ENCODE results near the gene DDX1. TPM values are rescaled to one million over a fixed set of nuclear protein-coding genes. Genes with fewer than 3 reads are reported as not detected.

DDX1 gene
- total and polyA plus RNA-seq, 9 of the 15 experiments (the other 6 are each of a cell fraction or from before 2014, with no cell fraction given): 116 to 277 (median 232) TPM

DNA sequence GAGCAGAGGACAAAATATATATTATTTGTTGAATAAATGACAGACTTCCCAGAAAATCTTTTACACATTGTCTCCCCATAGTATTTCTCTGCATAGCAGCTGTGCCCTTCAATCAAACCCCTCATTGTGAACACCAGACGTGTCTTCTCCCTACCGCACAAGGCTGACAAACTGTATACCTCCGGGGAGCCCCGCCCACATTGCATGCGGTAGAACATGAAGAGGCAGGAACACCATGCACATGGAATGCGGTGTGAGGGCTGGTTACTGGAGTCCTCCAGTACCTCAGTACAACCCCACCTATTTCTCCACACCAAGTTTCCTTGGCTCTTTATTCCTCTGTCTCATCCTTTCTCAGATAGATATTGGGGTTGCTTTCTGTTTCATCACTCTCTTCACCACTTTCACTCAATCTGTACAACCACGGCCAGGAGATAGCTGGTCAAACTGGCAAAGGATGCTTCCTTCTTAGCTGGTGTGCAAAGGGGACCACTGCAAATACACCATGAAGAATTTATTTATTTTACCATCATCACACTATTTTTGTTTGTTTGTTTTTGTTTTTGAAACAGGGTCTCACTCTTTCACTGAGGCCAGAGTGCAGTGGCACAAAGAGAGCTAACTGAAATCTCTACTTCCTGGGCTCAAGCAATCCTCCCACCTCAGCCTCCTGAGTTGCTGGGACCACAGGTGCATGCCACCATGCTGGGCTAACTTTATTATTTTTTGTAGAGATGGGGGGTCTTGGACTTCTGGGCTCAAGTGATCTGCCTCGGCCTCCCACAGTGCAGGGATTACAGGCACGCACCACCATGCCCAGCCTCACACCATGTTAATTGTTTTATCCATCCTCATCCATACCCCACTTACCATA is 28.2 kb upstream of the DDX1 start (continued):
- no peak for TF ChIP-seq FOXK1 (CRISPR knock-in tag; IDR thresholded peaks at IDR 0.05; ENCODE audit: borderline replicate concordance)
- TF ChIP-seq, protein P1, sequence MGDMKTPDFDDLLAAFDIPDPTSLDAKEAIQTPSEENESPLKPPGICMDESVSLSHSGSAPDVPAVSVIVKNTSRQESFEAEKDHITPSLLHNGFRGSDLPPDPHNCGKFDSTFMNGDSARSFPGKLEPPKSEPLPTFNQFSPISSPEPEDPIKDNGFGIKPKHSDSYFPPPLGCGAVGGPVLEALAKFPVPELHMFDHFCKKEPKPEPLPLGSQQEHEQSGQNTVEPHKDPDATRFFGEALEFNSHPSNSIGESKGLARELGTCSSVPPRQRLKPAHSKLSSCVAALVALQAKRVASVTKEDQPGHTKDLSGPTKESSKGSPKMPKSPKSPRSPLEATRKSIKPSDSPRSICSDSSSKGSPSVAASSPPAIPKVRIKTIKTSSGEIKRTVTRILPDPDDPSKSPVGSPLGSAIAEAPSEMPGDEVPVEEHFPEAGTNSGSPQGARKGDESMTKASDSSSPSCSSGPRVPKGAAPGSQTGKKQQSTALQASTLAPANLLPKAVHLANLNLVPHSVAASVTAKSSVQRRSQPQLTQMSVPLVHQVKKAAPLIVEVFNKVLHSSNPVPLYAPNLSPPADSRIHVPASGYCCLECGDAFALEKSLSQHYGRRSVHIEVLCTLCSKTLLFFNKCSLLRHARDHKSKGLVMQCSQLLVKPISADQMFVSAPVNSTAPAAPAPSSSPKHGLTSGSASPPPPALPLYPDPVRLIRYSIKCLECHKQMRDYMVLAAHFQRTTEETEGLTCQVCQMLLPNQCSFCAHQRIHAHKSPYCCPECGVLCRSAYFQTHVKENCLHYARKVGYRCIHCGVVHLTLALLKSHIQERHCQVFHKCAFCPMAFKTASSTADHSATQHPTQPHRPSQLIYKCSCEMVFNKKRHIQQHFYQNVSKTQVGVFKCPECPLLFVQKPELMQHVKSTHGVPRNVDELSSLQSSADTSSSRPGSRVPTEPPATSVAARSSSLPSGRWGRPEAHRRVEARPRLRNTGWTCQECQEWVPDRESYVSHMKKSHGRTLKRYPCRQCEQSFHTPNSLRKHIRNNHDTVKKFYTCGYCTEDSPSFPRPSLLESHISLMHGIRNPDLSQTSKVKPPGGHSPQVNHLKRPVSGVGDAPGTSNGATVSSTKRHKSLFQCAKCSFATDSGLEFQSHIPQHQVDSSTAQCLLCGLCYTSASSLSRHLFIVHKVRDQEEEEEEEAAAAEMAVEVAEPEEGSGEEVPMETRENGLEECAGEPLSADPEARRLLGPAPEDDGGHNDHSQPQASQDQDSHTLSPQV (IDR thresholded peaks at IDR 0.05): peak; percentile 48; the same call in 1 of the 2 replicates
- TF ChIP-seq SMAD4 (CRISPR knock-in tag; conservative IDR thresholded peaks at IDR 0.05): peak; percentile 65; the same call in 1 of the 2 replicates
- no peak for TF ChIP-seq HCFC1 (IDR thresholded peaks at IDR 0.05; ENCODE audit: low read depth, low read length)
- no peak for TF ChIP-seq ZNF174 (CRISPR knock-in tag; IDR thresholded peaks at IDR 0.05)
- TF ChIP-seq HDAC1 (IDR thresholded peaks at IDR 0.05): no peak; a peak in 1 of 4 replicates
- TF ChIP-seq TRIM24 (IDR thresholded peaks at IDR 0.05): peak; percentile 68 to 71; a peak in 3 of 4 replicates
- no peak for TF ChIP-seq ZNF347 (CRISPR knock-in tag; IDR thresholded peaks at IDR 0.05; ENCODE audit: low read depth)
- TF ChIP-seq, protein P2, sequence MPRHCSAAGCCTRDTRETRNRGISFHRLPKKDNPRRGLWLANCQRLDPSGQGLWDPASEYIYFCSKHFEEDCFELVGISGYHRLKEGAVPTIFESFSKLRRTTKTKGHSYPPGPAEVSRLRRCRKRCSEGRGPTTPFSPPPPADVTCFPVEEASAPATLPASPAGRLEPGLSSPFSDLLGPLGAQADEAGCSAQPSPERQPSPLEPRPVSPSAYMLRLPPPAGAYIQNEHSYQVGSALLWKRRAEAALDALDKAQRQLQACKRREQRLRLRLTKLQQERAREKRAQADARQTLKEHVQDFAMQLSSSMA (CRISPR knock-in tag; IDR thresholded peaks at IDR 0.05): no peak
- TF ChIP-seq, protein P3, sequence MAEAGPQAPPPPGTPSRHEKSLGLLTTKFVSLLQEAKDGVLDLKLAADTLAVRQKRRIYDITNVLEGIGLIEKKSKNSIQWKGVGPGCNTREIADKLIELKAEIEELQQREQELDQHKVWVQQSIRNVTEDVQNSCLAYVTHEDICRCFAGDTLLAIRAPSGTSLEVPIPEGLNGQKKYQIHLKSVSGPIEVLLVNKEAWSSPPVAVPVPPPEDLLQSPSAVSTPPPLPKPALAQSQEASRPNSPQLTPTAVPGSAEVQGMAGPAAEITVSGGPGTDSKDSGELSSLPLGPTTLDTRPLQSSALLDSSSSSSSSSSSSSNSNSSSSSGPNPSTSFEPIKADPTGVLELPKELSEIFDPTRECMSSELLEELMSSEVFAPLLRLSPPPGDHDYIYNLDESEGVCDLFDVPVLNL (CRISPR knock-in tag; IDR thresholded peaks at IDR 0.05; ENCODE audit: low read depth): no peak
- TF ChIP-seq, protein P4, sequence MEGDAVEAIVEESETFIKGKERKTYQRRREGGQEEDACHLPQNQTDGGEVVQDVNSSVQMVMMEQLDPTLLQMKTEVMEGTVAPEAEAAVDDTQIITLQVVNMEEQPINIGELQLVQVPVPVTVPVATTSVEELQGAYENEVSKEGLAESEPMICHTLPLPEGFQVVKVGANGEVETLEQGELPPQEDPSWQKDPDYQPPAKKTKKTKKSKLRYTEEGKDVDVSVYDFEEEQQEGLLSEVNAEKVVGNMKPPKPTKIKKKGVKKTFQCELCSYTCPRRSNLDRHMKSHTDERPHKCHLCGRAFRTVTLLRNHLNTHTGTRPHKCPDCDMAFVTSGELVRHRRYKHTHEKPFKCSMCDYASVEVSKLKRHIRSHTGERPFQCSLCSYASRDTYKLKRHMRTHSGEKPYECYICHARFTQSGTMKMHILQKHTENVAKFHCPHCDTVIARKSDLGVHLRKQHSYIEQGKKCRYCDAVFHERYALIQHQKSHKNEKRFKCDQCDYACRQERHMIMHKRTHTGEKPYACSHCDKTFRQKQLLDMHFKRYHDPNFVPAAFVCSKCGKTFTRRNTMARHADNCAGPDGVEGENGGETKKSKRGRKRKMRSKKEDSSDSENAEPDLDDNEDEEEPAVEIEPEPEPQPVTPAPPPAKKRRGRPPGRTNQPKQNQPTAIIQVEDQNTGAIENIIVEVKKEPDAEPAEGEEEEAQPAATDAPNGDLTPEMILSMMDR (IDR thresholded peaks at IDR 0.05 in 2 of 3, conservative IDR thresholded peaks at IDR 0.05 in 1 of 3; ENCODE audit: insufficient read depth in 2 of 3, low read depth in 1 of 3, low read length in 3 of 3): no peak
- TF ChIP-seq, protein P5, sequence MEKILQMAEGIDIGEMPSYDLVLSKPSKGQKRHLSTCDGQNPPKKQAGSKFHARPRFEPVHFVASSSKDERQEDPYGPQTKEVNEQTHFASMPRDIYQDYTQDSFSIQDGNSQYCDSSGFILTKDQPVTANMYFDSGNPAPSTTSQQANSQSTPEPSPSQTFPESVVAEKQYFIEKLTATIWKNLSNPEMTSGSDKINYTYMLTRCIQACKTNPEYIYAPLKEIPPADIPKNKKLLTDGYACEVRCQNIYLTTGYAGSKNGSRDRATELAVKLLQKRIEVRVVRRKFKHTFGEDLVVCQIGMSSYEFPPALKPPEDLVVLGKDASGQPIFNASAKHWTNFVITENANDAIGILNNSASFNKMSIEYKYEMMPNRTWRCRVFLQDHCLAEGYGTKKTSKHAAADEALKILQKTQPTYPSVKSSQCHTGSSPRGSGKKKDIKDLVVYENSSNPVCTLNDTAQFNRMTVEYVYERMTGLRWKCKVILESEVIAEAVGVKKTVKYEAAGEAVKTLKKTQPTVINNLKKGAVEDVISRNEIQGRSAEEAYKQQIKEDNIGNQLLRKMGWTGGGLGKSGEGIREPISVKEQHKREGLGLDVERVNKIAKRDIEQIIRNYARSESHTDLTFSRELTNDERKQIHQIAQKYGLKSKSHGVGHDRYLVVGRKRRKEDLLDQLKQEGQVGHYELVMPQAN (IDR thresholded peaks at IDR 0.05; ENCODE audit: borderline replicate concordance): no peak
- no peak for TF ChIP-seq PML (IDR thresholded peaks at IDR 0.05; ENCODE audit: low read length)
- TF ChIP-seq POLR2G (IDR thresholded peaks at IDR 0.05; ENCODE audit: low read depth, low read length): no peak
- peak; percentile 15; the same call in 1 of the 2 replicates for TF ChIP-seq DPF2 (IDR thresholded peaks at IDR 0.05)
- TF ChIP-seq, protein P6, sequence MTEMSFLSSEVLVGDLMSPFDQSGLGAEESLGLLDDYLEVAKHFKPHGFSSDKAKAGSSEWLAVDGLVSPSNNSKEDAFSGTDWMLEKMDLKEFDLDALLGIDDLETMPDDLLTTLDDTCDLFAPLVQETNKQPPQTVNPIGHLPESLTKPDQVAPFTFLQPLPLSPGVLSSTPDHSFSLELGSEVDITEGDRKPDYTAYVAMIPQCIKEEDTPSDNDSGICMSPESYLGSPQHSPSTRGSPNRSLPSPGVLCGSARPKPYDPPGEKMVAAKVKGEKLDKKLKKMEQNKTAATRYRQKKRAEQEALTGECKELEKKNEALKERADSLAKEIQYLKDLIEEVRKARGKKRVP (CRISPR knock-in tag; IDR thresholded peaks at IDR 0.05): peak; percentile 89

Data from K562 (cell line).